ENCODE data around the gene GBP7.
A peak's percentile ranks its signal among the peaks of the same experiment; 100 is the strongest.

GBP7 gene

DNA sequence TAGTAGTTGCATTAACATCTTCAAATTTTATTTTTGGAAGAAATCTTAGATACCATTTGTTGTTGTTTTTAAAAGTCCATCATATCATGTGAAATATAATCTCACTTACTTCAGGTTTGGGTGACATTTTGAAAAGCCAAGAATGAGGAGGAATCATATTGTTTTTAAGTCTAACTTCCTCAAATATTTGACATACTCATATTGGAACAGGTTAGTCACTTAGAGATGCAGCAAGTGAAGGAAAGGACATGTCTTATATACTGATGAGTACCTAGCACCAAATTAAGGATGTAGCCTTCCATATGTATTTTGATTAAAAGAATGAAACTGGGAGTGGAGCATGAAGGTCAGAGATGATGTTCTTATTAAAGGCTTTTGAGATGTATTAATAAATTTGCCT, 73.8 kb downstream of the GBP7 start:
- no peak overlapping the region for H3K4me3 ChIP-seq (ENCODE audit: low read length)
- TF ChIP-seq, protein P1, sequence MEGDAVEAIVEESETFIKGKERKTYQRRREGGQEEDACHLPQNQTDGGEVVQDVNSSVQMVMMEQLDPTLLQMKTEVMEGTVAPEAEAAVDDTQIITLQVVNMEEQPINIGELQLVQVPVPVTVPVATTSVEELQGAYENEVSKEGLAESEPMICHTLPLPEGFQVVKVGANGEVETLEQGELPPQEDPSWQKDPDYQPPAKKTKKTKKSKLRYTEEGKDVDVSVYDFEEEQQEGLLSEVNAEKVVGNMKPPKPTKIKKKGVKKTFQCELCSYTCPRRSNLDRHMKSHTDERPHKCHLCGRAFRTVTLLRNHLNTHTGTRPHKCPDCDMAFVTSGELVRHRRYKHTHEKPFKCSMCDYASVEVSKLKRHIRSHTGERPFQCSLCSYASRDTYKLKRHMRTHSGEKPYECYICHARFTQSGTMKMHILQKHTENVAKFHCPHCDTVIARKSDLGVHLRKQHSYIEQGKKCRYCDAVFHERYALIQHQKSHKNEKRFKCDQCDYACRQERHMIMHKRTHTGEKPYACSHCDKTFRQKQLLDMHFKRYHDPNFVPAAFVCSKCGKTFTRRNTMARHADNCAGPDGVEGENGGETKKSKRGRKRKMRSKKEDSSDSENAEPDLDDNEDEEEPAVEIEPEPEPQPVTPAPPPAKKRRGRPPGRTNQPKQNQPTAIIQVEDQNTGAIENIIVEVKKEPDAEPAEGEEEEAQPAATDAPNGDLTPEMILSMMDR (IDR thresholded peaks at IDR 0.05; ENCODE audit: insufficient read depth, low read depth, low read length, missing control alignments): no peak
- no peak for DNase-seq (ENCODE audit: low read depth)

DNA sequence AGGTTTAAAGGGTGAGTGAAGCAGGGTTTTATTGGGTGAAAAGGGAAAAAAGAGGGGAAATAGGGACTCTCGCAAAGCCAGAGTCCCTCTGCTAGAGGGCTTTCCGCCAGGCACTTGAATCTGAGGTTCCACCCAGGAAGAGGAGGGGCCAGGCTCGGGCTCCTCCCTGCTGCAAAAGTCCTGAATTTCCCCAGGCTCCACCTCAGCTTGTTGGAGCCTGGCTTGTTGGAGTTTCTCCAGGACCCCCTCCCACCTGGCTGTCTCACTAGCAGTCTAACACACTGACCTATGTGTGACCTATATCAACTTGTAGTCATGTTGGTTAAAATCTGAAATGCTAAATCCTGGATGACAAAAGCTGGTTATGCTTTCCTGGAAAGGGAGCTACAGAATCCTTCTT, 75.4 kb downstream of the GBP7 start:
- no peak for DNase-seq (ENCODE audit: low read depth)
- no peak overlapping the region for H3K4me3 ChIP-seq (ENCODE audit: low read length)
- TF ChIP-seq, protein P1 (IDR thresholded peaks at IDR 0.05; ENCODE audit: insufficient read depth, low read depth, low read length, missing control alignments): no peak

- TF ChIP-seq, protein P1 (IDR thresholded peaks at IDR 0.05; ENCODE audit: insufficient read depth, low read depth, low read length, missing control alignments): no peak
- DNase-seq (ENCODE audit: low read depth): no peak
- no peak overlapping the region for H3K4me3 ChIP-seq (ENCODE audit: low read length)
Observed at GRCh38 chr1:89098857-89099256, 76.9 kb downstream of the GBP7 start.

DNA sequence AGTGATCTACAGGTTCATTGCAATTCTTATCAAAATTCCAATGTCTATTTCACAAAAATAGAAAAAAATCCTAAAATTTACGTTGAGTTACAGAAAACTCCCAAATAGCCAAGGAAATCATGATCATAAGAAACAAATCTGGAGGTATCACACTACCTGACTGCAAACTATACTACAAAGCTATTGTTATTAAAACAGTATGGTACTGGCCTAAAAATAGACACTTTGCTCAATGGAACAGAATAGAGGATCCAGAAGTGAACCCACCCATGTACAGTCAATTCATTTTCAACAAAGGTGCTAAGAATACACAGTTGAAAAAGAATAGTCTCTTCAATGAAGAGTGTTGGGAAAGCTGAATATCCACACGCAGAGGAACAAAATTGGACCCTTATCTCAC, 80.1 kb downstream of the GBP7 start:
- TF ChIP-seq, protein P1 (IDR thresholded peaks at IDR 0.05; ENCODE audit: insufficient read depth, low read depth, low read length, missing control alignments): no peak
- H3K4me3 ChIP-seq (ENCODE audit: low read length): no peak overlapping the region
- no peak for DNase-seq (ENCODE audit: low read depth)

GRCh38 chr1:89089962-89090361, 85.8 kb downstream of the GBP7 start:
- TF ChIP-seq, protein P1 (IDR thresholded peaks at IDR 0.05; ENCODE audit: insufficient read depth, low read depth, low read length, missing control alignments): no peak
- no peak overlapping the region for H3K4me3 ChIP-seq (ENCODE audit: low read length)
- DNase-seq (ENCODE audit: low read depth): peak; percentile 3

- TF ChIP-seq, protein P1 (IDR thresholded peaks at IDR 0.05; ENCODE audit: insufficient read depth, low read depth, low read length, missing control alignments): no peak
- no peak for DNase-seq (ENCODE audit: low read depth)
- H3K4me3 ChIP-seq (ENCODE audit: low read length): no peak overlapping the region
Observed at GRCh38 chr1:89088572-89088971, 87.2 kb downstream of the GBP7 start.

GRCh38 chr1:89087241-89087640, 88.6 kb downstream of the GBP7 start:
- H3K4me3 ChIP-seq (ENCODE audit: low read length): no peak overlapping the region
- no peak for DNase-seq (ENCODE audit: low read depth)
- TF ChIP-seq, protein P1 (IDR thresholded peaks at IDR 0.05; ENCODE audit: insufficient read depth, low read depth, low read length, missing control alignments): no peak

All from epithelial cell of esophagus (primary cell).